DOHH2 (cell line): ENCODE measurements around the gene KIAA1614.

Experiments
- H3F3A ChIP-seq: fragments of 200-600 bp; sonication (generic), shearing (Covaris generic); 2 replicates; pipeline ENCODE4 v1.6.0; 2016; ENCODE audit warnings: antibody characterized with exemption, mild to moderate bottlenecking; ENCODE audit not compliant: control insufficient read depth, insufficient read depth
- H3K27ac ChIP-seq: fragments of 200-600 bp; sonication (generic); 2 replicates; pipeline ENCODE4 v1.5.1; 2014; ENCODE audit warnings: low read depth, mild to moderate bottlenecking, low read length, moderate library complexity
- H3K27me3 ChIP-seq: fragments of 200-600 bp; sonication (generic); 2 replicates; pipeline ENCODE4 v1.6.1; 2014; ENCODE audit warnings: mild to moderate bottlenecking, low read length, mixed read lengths; ENCODE audit not compliant: control insufficient read depth
- H3K36me3 ChIP-seq: fragments of 200-600 bp; sonication (generic); 2 replicates; pipeline ENCODE4 v1.6.1; 2014; ENCODE audit warnings: mild to moderate bottlenecking, low read length, moderate library complexity, mixed read lengths; ENCODE audit not compliant: control insufficient read depth
- H3K4me1 ChIP-seq: fragments of 200-600 bp; sonication (generic); 2 replicates; pipeline ENCODE4 v1.6.1; 2014; ENCODE audit warnings: mild to moderate bottlenecking, low read length, mixed read lengths; ENCODE audit not compliant: control insufficient read depth
- H3K4me2 ChIP-seq: fragments of 200-600 bp; sonication (generic); 2 replicates; pipeline ENCODE4 v1.6.0; 2014; ENCODE audit warnings: mild to moderate bottlenecking, low read length, moderate library complexity
- H3K4me3 ChIP-seq: fragments of 200-600 bp; sonication (generic); 2 replicates; pipeline ENCODE4 v1.5.1; 2014; ENCODE audit warnings: mild to moderate bottlenecking, low read length, mixed read lengths
- H3K79me2 ChIP-seq: fragments of 200-600 bp; sonication (generic); 2 replicates; pipeline ENCODE4 v1.6.1; 2014; ENCODE audit warnings: mild to moderate bottlenecking, low read length, mixed read lengths; ENCODE audit not compliant: control insufficient read depth
- H3K9me2 ChIP-seq: fragments of 200-600 bp; sonication (generic); replicated peaks from 2 replicates; pipeline ENCODE4 v1.6.1; 2014; ENCODE audit warnings: mild to moderate bottlenecking, low read length, mixed read lengths; ENCODE audit not compliant: control insufficient read depth
- H3K9me3 ChIP-seq: fragments of 200-600 bp; sonication (generic); 2 replicates; pipeline ENCODE4 v1.6.1; 2014; ENCODE audit warnings: antibody characterized with exemption, low read length, mixed read lengths; ENCODE audit not compliant: control insufficient read depth, insufficient read depth
- H4K20me1 ChIP-seq: fragments of 200-600 bp; sonication (generic); 2 replicates; pipeline ENCODE4 v1.6.0; 2014; ENCODE audit warnings: low read depth, mild to moderate bottlenecking, antibody characterized with exemption, low read length, moderate library complexity; ENCODE audit not compliant: control insufficient read depth, insufficient read depth
- EZH2phosphoT487 ChIP-seq: fragments of 200-600 bp; sonication (generic); IDR thresholded peaks from 2 replicates; pipeline ENCODE4 v1.6.1; 2017; ENCODE audit warnings: borderline replicate concordance, mild to moderate bottlenecking, antibody characterized with exemption, low read length, moderate library complexity, mixed read lengths
- TF ChIP-seq, protein P1 (sequence below): fragments of 200-600 bp; sonication (generic); IDR thresholded peaks from one replicate; pipeline ENCODE4 v1.5.1; 2014; ENCODE audit warnings: antibody characterized with exemption, mild to moderate bottlenecking, low read depth, low read length; ENCODE audit not compliant: poor library complexity, severe bottlenecking

Gene KIAA1614

DNA sequence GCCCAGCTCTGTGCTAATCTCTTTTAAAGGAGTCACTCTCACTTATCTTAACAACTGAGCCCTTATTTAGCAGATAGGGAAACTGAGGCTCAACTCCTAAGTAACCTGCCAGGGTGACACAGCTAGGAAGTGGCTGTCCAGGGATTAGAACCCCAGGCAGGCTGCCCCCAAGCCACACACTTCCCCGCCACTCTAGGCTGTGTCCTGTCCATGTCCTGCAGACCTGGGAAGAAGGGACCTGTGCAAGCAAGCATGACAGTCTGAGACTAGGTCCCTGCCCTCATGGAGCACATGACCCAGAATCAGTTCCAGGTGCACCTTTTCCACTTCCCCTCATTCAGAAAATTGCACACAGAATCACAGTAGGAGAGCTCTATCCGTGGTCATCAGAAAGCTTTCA is 12.2 kb downstream of the KIAA1614 start:
- Histone ChIP-seq H3K4me2 (no peak overlapping the region), H3K4me1 (peaks cover 11% of the 10 kb centered on the region), H3K27me3 (peaks cover 6% of the 10 kb centered on the region; the same call in 1 of the 2 replicates), H4K20me1 (no peaks in the 10 kb centered on the region), H3K9me3 (no peaks in the 10 kb centered on the region), H3K4me3 (no peak overlapping the region), H3K9me2 (no peaks in the 10 kb centered on the region), H3F3A (no peaks in the 10 kb centered on the region), H3K36me3 (no peaks in the 10 kb centered on the region), H3K79me2 (no peaks in the 10 kb centered on the region), H3K27ac (no peak overlapping the region)
- no peak for TF ChIP-seq EZH2phosphoT487
- TF ChIP-seq, protein P1, sequence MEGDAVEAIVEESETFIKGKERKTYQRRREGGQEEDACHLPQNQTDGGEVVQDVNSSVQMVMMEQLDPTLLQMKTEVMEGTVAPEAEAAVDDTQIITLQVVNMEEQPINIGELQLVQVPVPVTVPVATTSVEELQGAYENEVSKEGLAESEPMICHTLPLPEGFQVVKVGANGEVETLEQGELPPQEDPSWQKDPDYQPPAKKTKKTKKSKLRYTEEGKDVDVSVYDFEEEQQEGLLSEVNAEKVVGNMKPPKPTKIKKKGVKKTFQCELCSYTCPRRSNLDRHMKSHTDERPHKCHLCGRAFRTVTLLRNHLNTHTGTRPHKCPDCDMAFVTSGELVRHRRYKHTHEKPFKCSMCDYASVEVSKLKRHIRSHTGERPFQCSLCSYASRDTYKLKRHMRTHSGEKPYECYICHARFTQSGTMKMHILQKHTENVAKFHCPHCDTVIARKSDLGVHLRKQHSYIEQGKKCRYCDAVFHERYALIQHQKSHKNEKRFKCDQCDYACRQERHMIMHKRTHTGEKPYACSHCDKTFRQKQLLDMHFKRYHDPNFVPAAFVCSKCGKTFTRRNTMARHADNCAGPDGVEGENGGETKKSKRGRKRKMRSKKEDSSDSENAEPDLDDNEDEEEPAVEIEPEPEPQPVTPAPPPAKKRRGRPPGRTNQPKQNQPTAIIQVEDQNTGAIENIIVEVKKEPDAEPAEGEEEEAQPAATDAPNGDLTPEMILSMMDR: no peak

DNA sequence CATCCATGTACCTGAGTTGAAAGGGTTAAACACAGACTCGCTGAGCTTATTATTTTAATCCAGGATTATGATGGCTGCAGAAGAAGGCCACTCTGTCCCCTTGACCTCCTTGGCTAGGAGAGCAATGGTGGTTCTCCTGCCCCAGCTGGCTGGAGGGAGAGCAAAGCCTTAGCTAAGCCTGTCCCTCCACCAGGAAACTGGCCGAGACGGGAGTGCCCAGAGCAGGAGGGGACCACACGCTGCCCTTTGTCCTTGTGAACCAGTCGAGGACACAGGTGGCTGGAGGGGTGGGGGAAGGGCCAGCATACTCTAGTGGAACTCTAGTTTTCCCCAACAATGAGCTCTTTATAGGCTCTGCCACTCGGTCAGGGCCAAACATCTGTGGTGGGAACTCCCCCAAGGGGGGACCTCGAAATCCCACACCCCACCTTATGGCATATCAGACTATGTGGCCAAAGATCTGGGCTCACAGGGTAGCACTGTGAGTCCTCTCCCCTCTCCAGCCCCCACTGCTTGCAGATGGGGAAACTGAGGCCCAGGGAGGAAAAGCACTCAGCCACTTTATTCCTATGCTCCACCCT is 12.9 kb downstream of the KIAA1614 start:
- Histone ChIP-seq H3K4me1 (peaks cover 11% of the 10 kb centered on the region), H3K27me3 (peaks cover 6% of the 10 kb centered on the region; the same call in 1 of the 2 replicates), H3K4me3 (no peak overlapping the region), H3K9me3 (no peaks in the 10 kb centered on the region), H3K36me3 (no peaks in the 10 kb centered on the region), H4K20me1 (no peaks in the 10 kb centered on the region), H3K9me2 (no peaks in the 10 kb centered on the region), H3K27ac (no peak overlapping the region), H3K4me2 (no peak overlapping the region), H3K79me2 (no peaks in the 10 kb centered on the region), H3F3A (no peaks in the 10 kb centered on the region)
- TF ChIP-seq, protein P1: no peak
- TF ChIP-seq EZH2phosphoT487: no peak

DNA sequence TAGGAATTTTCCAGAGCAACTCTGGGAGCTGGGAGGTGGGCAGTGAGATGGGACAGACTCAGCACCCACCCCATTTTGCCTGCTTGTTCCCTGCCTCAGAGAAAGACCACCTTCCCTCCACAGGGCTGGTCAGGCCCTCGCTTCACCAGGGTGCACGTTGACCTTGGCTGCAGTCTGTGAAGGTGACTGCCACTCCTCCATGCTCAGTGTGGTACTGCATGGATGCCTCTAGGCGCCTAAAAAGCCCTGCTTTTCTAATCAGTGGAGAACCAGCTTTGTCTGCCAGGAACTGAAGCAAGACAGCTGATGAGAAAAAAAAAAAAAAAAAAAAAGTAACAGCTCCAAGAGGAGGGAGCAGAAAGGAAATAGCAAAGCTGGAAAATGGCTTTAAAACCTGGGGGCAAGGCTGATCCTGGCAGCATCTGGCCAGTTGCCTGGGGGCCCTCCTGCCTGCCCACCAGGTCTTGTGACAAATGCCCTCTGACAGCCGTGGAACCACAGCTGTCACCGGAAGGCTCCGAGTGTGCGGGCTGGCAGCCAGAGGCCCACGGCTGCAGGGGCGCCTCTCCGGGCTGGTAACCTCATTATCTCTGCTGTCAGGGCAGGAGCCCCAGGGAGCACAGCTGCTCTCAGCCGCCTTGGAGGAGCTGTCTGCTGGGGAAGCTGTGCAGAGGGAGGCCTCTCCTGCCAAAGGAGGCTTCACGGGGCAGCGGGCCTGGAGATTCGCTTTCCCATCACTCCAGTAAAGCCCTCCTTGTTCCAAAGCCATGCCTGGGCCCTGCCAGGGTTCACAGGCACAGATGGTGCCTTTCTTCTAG is 13.7 kb downstream of the KIAA1614 start:
- no peak overlapping the region for H3K27ac ChIP-seq
- no peaks in the 10 kb centered on the region for H3K9me3 ChIP-seq
- no peaks in the 10 kb centered on the region for H3F3A ChIP-seq
- no peak overlapping the region for H3K4me2 ChIP-seq
- H3K9me2 ChIP-seq: no peaks in the 10 kb centered on the region
- H3K27me3 ChIP-seq: peaks cover 6% of the 10 kb centered on the region; the same call in 1 of the 2 replicates
- no peaks in the 10 kb centered on the region for H3K79me2 ChIP-seq
- TF ChIP-seq, protein P1: no peak
- TF ChIP-seq EZH2phosphoT487: no peak
- peaks cover 11% of the 10 kb centered on the region for H3K4me1 ChIP-seq
- H4K20me1 ChIP-seq: no peaks in the 10 kb centered on the region
- H3K36me3 ChIP-seq: no peaks in the 10 kb centered on the region
- no peak overlapping the region for H3K4me3 ChIP-seq
